ENCODE results near the gene PLPPR2.

GRCh38 chr19:11345122-11345803 lies 10.0 kb upstream of the PLPPR2 start:
- TF ChIP-seq POLR2A (IDR thresholded peaks at IDR 0.05; ENCODE audit: low read length) (no peak), GATA1 (IDR thresholded peaks at IDR 0.05; ENCODE audit: low read depth, low read length) (no peak)
